ENCODE data around the gene SMIM14.

DNA sequence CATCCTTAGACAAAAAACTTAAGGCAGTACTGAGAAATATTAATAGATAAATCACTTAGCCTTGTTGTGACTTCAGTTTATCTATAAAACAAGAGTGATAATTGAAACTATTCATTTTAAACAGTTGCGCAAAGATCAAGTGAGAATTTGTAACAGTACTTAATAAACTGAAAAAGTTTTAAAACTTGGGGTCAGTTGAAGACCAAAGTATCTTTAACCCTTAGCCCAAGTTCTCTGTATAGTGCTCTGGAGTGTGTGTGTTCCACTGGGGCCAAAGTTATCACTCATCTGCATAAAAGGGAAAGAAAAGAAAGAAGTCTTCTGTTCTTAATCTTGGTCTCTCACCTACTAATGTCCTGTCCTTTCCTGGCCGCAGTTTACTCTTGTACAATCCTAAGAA, 11.3 kb downstream of the SMIM14 start:
- TF ChIP-seq, protein P1, sequence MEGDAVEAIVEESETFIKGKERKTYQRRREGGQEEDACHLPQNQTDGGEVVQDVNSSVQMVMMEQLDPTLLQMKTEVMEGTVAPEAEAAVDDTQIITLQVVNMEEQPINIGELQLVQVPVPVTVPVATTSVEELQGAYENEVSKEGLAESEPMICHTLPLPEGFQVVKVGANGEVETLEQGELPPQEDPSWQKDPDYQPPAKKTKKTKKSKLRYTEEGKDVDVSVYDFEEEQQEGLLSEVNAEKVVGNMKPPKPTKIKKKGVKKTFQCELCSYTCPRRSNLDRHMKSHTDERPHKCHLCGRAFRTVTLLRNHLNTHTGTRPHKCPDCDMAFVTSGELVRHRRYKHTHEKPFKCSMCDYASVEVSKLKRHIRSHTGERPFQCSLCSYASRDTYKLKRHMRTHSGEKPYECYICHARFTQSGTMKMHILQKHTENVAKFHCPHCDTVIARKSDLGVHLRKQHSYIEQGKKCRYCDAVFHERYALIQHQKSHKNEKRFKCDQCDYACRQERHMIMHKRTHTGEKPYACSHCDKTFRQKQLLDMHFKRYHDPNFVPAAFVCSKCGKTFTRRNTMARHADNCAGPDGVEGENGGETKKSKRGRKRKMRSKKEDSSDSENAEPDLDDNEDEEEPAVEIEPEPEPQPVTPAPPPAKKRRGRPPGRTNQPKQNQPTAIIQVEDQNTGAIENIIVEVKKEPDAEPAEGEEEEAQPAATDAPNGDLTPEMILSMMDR (IDR thresholded peaks at IDR 0.05): no peak
- TF ChIP-seq EZH2 (IDR thresholded peaks at IDR 0.05) (no peak), EZH2phosphoT487 (IDR thresholded peaks at IDR 0.05) (no peak)

Data from neural progenitor cell (in vitro differentiated cells).